SK-N-MC (cell line): Measurements from ENCODE around the gene NINL.

ENCODE experiments used
- EZH2 ChIP-seq: fragments of 200-600 bp; sonication (generic); IDR thresholded peaks from one replicate; pipeline ENCODE4 v1.6.1; 2017; ENCODE audit warnings: antibody characterized with exemption
- POLR2AphosphoS5 ChIP-seq: IDR thresholded peaks from 2 replicates; pipeline ENCODE4 v1.6.1; 2012; ENCODE audit warnings: mild to moderate bottlenecking, low read depth, low read length, borderline replicate concordance

- no peak for TF ChIP-seq POLR2AphosphoS5
- no peak for TF ChIP-seq EZH2
These were observed 11.8 kb downstream of the NINL start for GRCh38 chr20:25573288-25574251.
